OCI-LY3 (cell line): ENCODE data around the gene TPSD1.
"Not testable (repeated sequence)": the region's sequence is repeated elsewhere in the genome, so short reads cannot be mapped to it uniquely, and the experiment has no call there.

ENCODE experiments used
- H2AFZ ChIP-seq: fragments of 200-600, 300-600 bp; shearing (Covaris generic); 2 replicates; pipeline ENCODE4 v1.6.0; 2014; ENCODE audit warnings: antibody characterized with exemption, low read depth, low read length
- H3K27ac ChIP-seq: fragments of 200-600, 300-600 bp; sonication (generic); 2 replicates; pipeline ENCODE4 v1.5.1; 2014; ENCODE audit warnings: mild to moderate bottlenecking, low read length, moderate library complexity, mixed read lengths
- H3K27me3 ChIP-seq: fragments of 200-600, 300-600 bp; sonication (generic); 2 replicates; pipeline ENCODE4 v1.6.1; 2014; ENCODE audit warnings: low read depth, low read length, mixed read lengths
- H3K36me3 ChIP-seq: fragments of 200-600, 300-600 bp; sonication (generic); replicated peaks from 2 replicates; pipeline ENCODE3; 2014; ENCODE audit warnings: low read depth, low read length, mixed read lengths
- H3K4me1 ChIP-seq: fragments of 300-600, 200-600 bp; sonication (generic); 2 replicates; pipeline ENCODE4 v1.6.1; 2014; ENCODE audit warnings: low read length, mixed read lengths
- H3K4me2 ChIP-seq: fragments of 200-600, 300-600 bp; sonication (generic); 2 replicates; pipeline ENCODE4 v1.6.1; 2014; ENCODE audit warnings: low read length, mixed read lengths
- H3K4me3 ChIP-seq: fragments of 300-600, 200-600 bp; sonication (generic); 2 replicates; pipeline ENCODE4 v1.5.1; 2014; ENCODE audit warnings: antibody characterized with exemption, mild to moderate bottlenecking, low read length, moderate library complexity
- H3K79me2 ChIP-seq: fragments of 300-600, 200-600 bp; shearing (Covaris generic); 2 replicates; pipeline ENCODE4 v1.6.1; 2014; ENCODE audit warnings: mild to moderate bottlenecking, low read length, mixed read lengths
- H3K9ac ChIP-seq: fragments of 300-600, 200-600 bp; shearing (Covaris generic); 2 replicates; pipeline ENCODE4 v1.6.0; 2014; ENCODE audit warnings: mild to moderate bottlenecking, low read length, moderate library complexity
- H3K9me3 ChIP-seq: fragments of 200-600, 300-600 bp; shearing (Covaris generic); 2 replicates; pipeline ENCODE4 v1.6.1; 2014; ENCODE audit warnings: low read length, mixed read lengths; ENCODE audit not compliant: insufficient read depth
- H4K20me1 ChIP-seq: fragments of 200-600, 300-600 bp; sonication (generic); 2 replicates; pipeline ENCODE4 v1.6.1; 2016; ENCODE audit warnings: low read length, mixed read lengths; ENCODE audit not compliant: insufficient read depth
- CTCF ChIP-seq: fragments of 200-600, 300-600 bp; sonication (generic); IDR thresholded peaks from 2 replicates; pipeline ENCODE4 v1.5.1; 2014; ENCODE audit warnings: antibody characterized with exemption, low read length, low read depth
- EZH2phosphoT487 ChIP-seq: fragments of 200-600 bp; shearing (Covaris generic); IDR thresholded peaks from 2 replicates; pipeline ENCODE4 v1.6.1; 2018; ENCODE audit warnings: antibody characterized with exemption, mixed run types, low read depth

The TPSD1 gene

GRCh38 chr16:1237990-1238389, 17.9 kb upstream of the TPSD1 start:
- H3K4me2 ChIP-seq: no peak overlapping the region
- no peaks in the 10 kb centered on the region for H3K9me3 ChIP-seq
- TF ChIP-seq CTCF: no peak
- TF ChIP-seq EZH2phosphoT487: no peak
- H3K36me3 ChIP-seq: no peaks in the 10 kb centered on the region
- H3K4me3 ChIP-seq: no peak overlapping the region
- H3K9ac ChIP-seq: no peak overlapping the region
- H4K20me1 ChIP-seq: no peaks in the 10 kb centered on the region
- H3K27me3 ChIP-seq: no peaks in the 10 kb centered on the region
- no peaks in the 10 kb centered on the region for H3K4me1 ChIP-seq
- H3K27ac ChIP-seq: no peak overlapping the region
- no peaks in the 10 kb centered on the region for H3K79me2 ChIP-seq
- H2AFZ ChIP-seq: no peak overlapping the region

- not testable (repeated sequence) for H3K27ac ChIP-seq, H3K4me3 ChIP-seq, H2AFZ ChIP-seq, H4K20me1 ChIP-seq, H3K27me3 ChIP-seq, H3K9me3 ChIP-seq, H3K4me2 ChIP-seq, H3K36me3 ChIP-seq, H3K79me2 ChIP-seq, H3K4me1 ChIP-seq, H3K9ac ChIP-seq
These were observed 17.0 kb upstream of the TPSD1 start for GRCh38 chr16:1238909-1239308.

- H4K20me1 ChIP-seq, H3K27me3 ChIP-seq, H3K27ac ChIP-seq, H2AFZ ChIP-seq, H3K9ac ChIP-seq, H3K9me3 ChIP-seq, H3K4me3 ChIP-seq, H3K36me3 ChIP-seq, H3K79me2 ChIP-seq, H3K4me1 ChIP-seq, H3K4me2 ChIP-seq: not testable (repeated sequence)
These were observed 16.3 kb upstream of the TPSD1 start for GRCh38 chr16:1239575-1239974.

GRCh38 chr16:1240436-1240835, 15.4 kb upstream of the TPSD1 start, which contains the start of gene TPSAB1:
TPSAB1 (plus strand) TSS chr16:1240705; CDS start chr16:1240939, 234 bp downstream.
- not testable (repeated sequence) for H3K9ac ChIP-seq, H4K20me1 ChIP-seq, H2AFZ ChIP-seq, H3K4me2 ChIP-seq, H3K4me1 ChIP-seq, H3K79me2 ChIP-seq, H3K4me3 ChIP-seq, H3K27me3 ChIP-seq, H3K36me3 ChIP-seq, H3K9me3 ChIP-seq, H3K27ac ChIP-seq

GRCh38 chr16:1241081-1241480, 14.8 kb upstream of the TPSD1 start:
- H3K4me2 ChIP-seq, H3K4me1 ChIP-seq, H2AFZ ChIP-seq, H3K27ac ChIP-seq, H4K20me1 ChIP-seq, H3K27me3 ChIP-seq, H3K9me3 ChIP-seq, H3K36me3 ChIP-seq, H3K9ac ChIP-seq, H3K79me2 ChIP-seq, H3K4me3 ChIP-seq: not testable (repeated sequence)

- not testable (repeated sequence) for H3K9me3 ChIP-seq, H3K27me3 ChIP-seq, H3K36me3 ChIP-seq, H3K4me2 ChIP-seq, H3K4me3 ChIP-seq, H4K20me1 ChIP-seq, H3K4me1 ChIP-seq, H2AFZ ChIP-seq, H3K79me2 ChIP-seq, H3K27ac ChIP-seq, H3K9ac ChIP-seq
These were observed 12.5 kb upstream of the TPSD1 start for GRCh38 chr16:1243363-1243762.

- H3K79me2 ChIP-seq, H3K9ac ChIP-seq, H3K27ac ChIP-seq, H3K4me1 ChIP-seq, H3K27me3 ChIP-seq, H3K4me2 ChIP-seq, H4K20me1 ChIP-seq, H3K36me3 ChIP-seq, H2AFZ ChIP-seq, H3K4me3 ChIP-seq, H3K9me3 ChIP-seq: not testable (repeated sequence)
These were observed 11.7 kb upstream of the TPSD1 start for GRCh38 chr16:1243907-1244850.
